ENCODE data around the gene LRRC8A. TPM values are rescaled to one million over a fixed set of nuclear protein-coding genes. Genes with fewer than 3 reads are reported as not detected.
"Not testable (repeated sequence)": the region's sequence is repeated elsewhere in the genome, so short reads cannot be mapped to it uniquely, and the experiment has no call there.

LRRC8A gene
- total RNA-seq, 2 experiments from 2014 or later, result 13.1 to 13.2 TPM

- intact Hi-C loops (cut with micrococcal nuclease), result no loop called here
- Mint-ChIP-seq H3K27me3 (ENCODE audit: low read depth) (no peaks in the 10 kb centered on the region), H3K4me1 (ENCODE audit: low read depth) (no peaks in the 10 kb centered on the region), H3K9me3 (no peaks in the 10 kb centered on the region), H3K36me3 (ENCODE audit: low read depth) (no peaks in the 10 kb centered on the region), H3K27ac (no peak overlapping the region), H3K4me3 (no peak overlapping the region)
- CTCF ChIA-PET, result no interaction called here
- no peak for DNase-seq
These were observed 58.5 kb downstream of the LRRC8A start for GRCh38 chr9:128940271-128940921.

GRCh38 chr9:128940946-128941755 is 59.2 kb downstream of the LRRC8A start:
- intact Hi-C loops (cut with micrococcal nuclease), result no loop called here
- Mint-ChIP-seq H3K27ac (no peak overlapping the region), H3K36me3 (ENCODE audit: low read depth) (peaks cover 5% of the 10 kb centered on the region), H3K4me3 (no peak overlapping the region), H3K27me3 (ENCODE audit: low read depth) (no peaks in the 10 kb centered on the region), H3K4me1 (ENCODE audit: low read depth) (peaks cover 8% of the 10 kb centered on the region), H3K9me3 (no peaks in the 10 kb centered on the region)
- no peak for DNase-seq
- CTCF ChIA-PET, result interaction anchor here (1.0 kb wide), 1 partner anchor 123 kb away, joined by 3 read pairs; the partner anchor contains the start of gene ENDOG

GRCh38 chr9:128943832-128944620 is 62.1 kb downstream of the LRRC8A start:
- peaks cover 11% of the 10 kb centered on the region for H3K36me3 Mint-ChIP-seq (ENCODE audit: low read depth)
- no peaks in the 10 kb centered on the region for H3K27me3 Mint-ChIP-seq (ENCODE audit: low read depth)
- no peak overlapping the region for H3K4me3 Mint-ChIP-seq
- CTCF ChIA-PET, result no interaction called here
- no peak overlapping the region for H3K27ac Mint-ChIP-seq
- H3K4me1 Mint-ChIP-seq (ENCODE audit: low read depth), result peaks cover 23% of the 10 kb centered on the region
- intact Hi-C loops (cut with micrococcal nuclease), result no loop called here
- no peak for DNase-seq
- H3K9me3 Mint-ChIP-seq, result no peaks in the 10 kb centered on the region

GRCh38 chr9:128944966-128945365 is 63.0 kb downstream of the LRRC8A start:
- not testable (repeated sequence) for H3K4me3 Mint-ChIP-seq; H3K9me3 Mint-ChIP-seq; H3K27ac Mint-ChIP-seq; H3K27me3 Mint-ChIP-seq (ENCODE audit: low read depth); DNase-seq
- H3K4me1 Mint-ChIP-seq (ENCODE audit: low read depth), result peaks cover 23% of the 10 kb centered on the region
- CTCF ChIA-PET, result interaction anchor here (0.7 kb wide), 2 partner anchors 43 to 90 kb away, joined by 3 read pairs; no protein-coding TSS in a partner anchor
- intact Hi-C loops (cut with micrococcal nuclease), result loop anchor here (5.0 kb wide), 1 partner anchor 92 kb away; the partner anchor contains the start of gene MIGA2
- peaks cover 15% of the 10 kb centered on the region for H3K36me3 Mint-ChIP-seq (ENCODE audit: low read depth)

GRCh38 chr9:128945798-128946501 is 64.0 kb downstream of the LRRC8A start:
- CTCF ChIA-PET, result interaction anchor here (0.6 to 0.8 kb wide), 2 partner anchors 129 to 526 kb away, joined by 3 read pairs; no protein-coding TSS in a partner anchor
- H3K36me3 Mint-ChIP-seq (ENCODE audit: low read depth), result peaks cover 18% of the 10 kb centered on the region
- H3K9me3 Mint-ChIP-seq, result no peaks in the 10 kb centered on the region
- DNase-seq, result no peak
- H3K27me3 Mint-ChIP-seq (ENCODE audit: low read depth), result no peaks in the 10 kb centered on the region
- peaks cover 27% of the 10 kb centered on the region for H3K4me1 Mint-ChIP-seq (ENCODE audit: low read depth)
- intact Hi-C loops (cut with micrococcal nuclease), result loop anchor here (2.0 to 5.0 kb wide), 2 partner anchors 91 to 135 kb away; partner anchors contain the start of genes DOLPP1 and MIGA2
- peak overlapping the region; percentile 97 for H3K4me3 Mint-ChIP-seq
- no peak overlapping the region for H3K27ac Mint-ChIP-seq

- DNase-seq, result peak; percentile 21
- intact Hi-C loops (cut with micrococcal nuclease), result loop anchor here (1.0 to 5.0 kb wide), 5 partner anchors 65 to 257 kb away; partner anchors contain the start of genes DOLPP1, KYAT1, MIGA2 and SET
- H3K4me1 Mint-ChIP-seq (ENCODE audit: low read depth), result peaks cover 32% of the 10 kb centered on the region
- no peaks in the 10 kb centered on the region for H3K27me3 Mint-ChIP-seq (ENCODE audit: low read depth)
- CTCF ChIA-PET, result interaction anchor here (0.6 to 0.8 kb wide), 2 partner anchors 130 to 527 kb away, joined by 3 read pairs; no protein-coding TSS in a partner anchor
- H3K36me3 Mint-ChIP-seq (ENCODE audit: low read depth), result peaks cover 23% of the 10 kb centered on the region
- peak overlapping the region; percentile 94 for H3K27ac Mint-ChIP-seq
- peak overlapping the region; percentile 97 for H3K4me3 Mint-ChIP-seq
- no peaks in the 10 kb centered on the region for H3K9me3 Mint-ChIP-seq
These were observed 64.8 kb downstream of the LRRC8A start for GRCh38 chr9:128946571-128947276.

GRCh38 chr9:128947277-128947526 is 65.3 kb downstream of the LRRC8A start:
- Mint-ChIP-seq H3K36me3 (ENCODE audit: low read depth) (peaks cover 24% of the 10 kb centered on the region), H3K9me3 (no peaks in the 10 kb centered on the region), H3K27ac (peak overlapping the region; percentile 94), H3K4me3 (peak overlapping the region; percentile 97), H3K27me3 (ENCODE audit: low read depth) (no peaks in the 10 kb centered on the region), H3K4me1 (ENCODE audit: low read depth) (peaks cover 32% of the 10 kb centered on the region)
- intact Hi-C loops (cut with micrococcal nuclease), result loop anchor here (1.0 to 5.0 kb wide), 5 partner anchors 66 to 258 kb away; partner anchors contain the start of genes DOLPP1, KYAT1, MIGA2 and SET
- CTCF ChIA-PET, result no interaction called here
- DNase-seq, result no peak

- H3K27ac Mint-ChIP-seq, result peak within 1 kb of the TSS; percentile 94
- H3K36me3 Mint-ChIP-seq (ENCODE audit: low read depth), result peaks cover 28% of the 10 kb centered on the region
- DNase-seq, result peak; percentile 98
- peak within 1 kb of the TSS; percentile 97 for H3K4me3 Mint-ChIP-seq
- H3K9me3 Mint-ChIP-seq, result no peaks in the 10 kb centered on the region
- H3K4me1 Mint-ChIP-seq (ENCODE audit: low read depth), result peaks cover 33% of the 10 kb centered on the region
- no peaks in the 10 kb centered on the region for H3K27me3 Mint-ChIP-seq (ENCODE audit: low read depth)
- intact Hi-C loops (cut with micrococcal nuclease), result loop anchor here (1.0 to 5.0 kb wide), 5 partner anchors 66 to 258 kb away; partner anchors contain the start of genes DOLPP1, KYAT1, MIGA2 and SET
- CTCF ChIA-PET, result interaction anchor here (0.9 kb wide), 1 partner anchor 19 kb away, joined by 3 read pairs; no protein-coding TSS in a partner anchor
These were observed 65.8 kb downstream of the LRRC8A start, which contains the start of the genes DOLK and NUP188 for GRCh38 chr9:128947527-128948301. DOLK (minus strand) TSS chr9:128947603; CDS start chr9:128947303, 300 bp downstream. NUP188 (plus strand) TSS chr9:128947699; CDS start chr9:128947720, 21 bp downstream.

GRCh38 chr9:128961403-128961802 is 79.5 kb downstream of the LRRC8A start:
- peaks cover 30% of the 10 kb centered on the region for H3K36me3 Mint-ChIP-seq (ENCODE audit: low read depth)
- H3K27me3 Mint-ChIP-seq (ENCODE audit: low read depth); DNase-seq; H3K27ac Mint-ChIP-seq; H3K4me1 Mint-ChIP-seq (ENCODE audit: low read depth); H3K4me3 Mint-ChIP-seq; CTCF ChIA-PET; intact Hi-C loops (cut with micrococcal nuclease); H3K9me3 Mint-ChIP-seq: not testable (repeated sequence)
